HCT116 (cell line): ENCODE data around the gene HPN. TPM values are rescaled to one million over a fixed set of nuclear protein-coding genes. Genes with fewer than 3 reads are reported as not detected.

Experiments
- ATAC-seq: fragments of 200-7000 bp; cut with Tn5 transposase; 2 replicates; pipeline ENCODE4 v1.9.1; 2020; ENCODE audit warnings: mild to moderate bottlenecking, moderate library complexity
- BruUV-seq: library from RNA; stranded (reverse); fragments of 400-500 nt; replicated peaks from 2 replicates; lab custom pipeline; 2021; lab: Mats Ljungman, UMichigan
- CTCF ChIA-PET: fragments of 300-600 bp; sonication (Branson Sonifier 250); formaldehyde crosslinking; loops from one replicate; lab custom pipeline; 2021; ENCODE audit warnings: antibody characterized with exemption; lab: Charles Lee
- POLR2A ChIA-PET: fragments of 300-600, 350-600 bp; sonication (Branson Sonifier 250); formaldehyde crosslinking; loops from one replicate; lab custom pipeline; 2021; ENCODE audit warnings: antibody characterized with exemption; lab: Charles Lee
- RAD21 ChIA-PET, 2 experiments: fragments of 300-600 bp; sonication (Branson Sonifier 250); formaldehyde crosslinking; loops; one replicate each; lab custom pipeline; 2023; ENCODE audit warnings: low total read pairs in 2 of 2; ENCODE audit not compliant: uncharacterized antibody in 2 of 2, unreplicated experiment in 2 of 2, low non-redundant PET in 1 of 2; lab: Charles Lee
- DNase-seq: peaks from one replicate; pipeline ENCODE4 v3.0.0-alpha.2; 2010; ENCODE audit warnings: low read depth, low spot score
- H2AFZ ChIP-seq: fragments of 200-600 bp; shearing (Covaris generic), sonication (generic); 2 replicates; pipeline ENCODE4 v1.6.1; 2017; ENCODE audit warnings: low read depth, mixed run types, mixed read lengths, antibody characterized with exemption, low read length; ENCODE audit not compliant: poor library complexity, severe bottlenecking
- H3K27ac ChIP-seq: 2 replicates; pipeline ENCODE4 v1.5.1; 2012; ENCODE audit warnings: low read depth, low read length
- H3K27me3 ChIP-seq: fragments of 200-600 bp; sonication (generic); 2 replicates; pipeline ENCODE4 v1.6.1; 2016; ENCODE audit warnings: mixed run types, low read length, mixed read lengths; ENCODE audit not compliant: insufficient read depth
- H3K36me3 ChIP-seq, 2 experiments: fragments of 200-500 bp in 1 of 2; fragments of 200-600 bp in 1 of 2; sonication (Bioruptor generic) in 1 of 2; sonication (generic) in 1 of 2; 2 replicates each; pipeline versions ENCODE4 v1.5.1 to v1.6.1; 2014 to 2016; ENCODE audit warnings: low read length in 2 of 2, inconsistent platforms in 1 of 2, mixed read lengths in 1 of 2, mixed run types in 1 of 2; ENCODE audit not compliant: insufficient read depth in 2 of 2, control insufficient read depth in 1 of 2
- H3K4me1 ChIP-seq, 2 experiments: fragments of 200-600 bp in 1 of 2; sonication (generic) in 1 of 2; 2 replicates each; pipeline versions ENCODE4 v1.5.1 to v1.6.1; 2012 to 2017; ENCODE audit warnings: low read length in 2 of 2, inconsistent platforms in 1 of 2, mild to moderate bottlenecking in 1 of 2, mixed read lengths in 1 of 2, mixed run types in 1 of 2, moderate library complexity in 1 of 2; ENCODE audit not compliant: insufficient read depth in 2 of 2, control insufficient read depth in 1 of 2
- H3K4me2 ChIP-seq: fragments of 200-600 bp; sonication (generic); 2 replicates; pipeline ENCODE4 v1.6.1; 2017; ENCODE audit warnings: mixed run types, low read length, mixed read lengths
- H3K4me3 ChIP-seq, 2 experiments: fragments of 200-600 bp in 1 of 2; sonication (generic) in 1 of 2; replicated peaks in 1 of 2; 2 replicates each; pipeline ENCODE4 v1.5.1; 2011 to 2016; ENCODE audit warnings: low read length in 2 of 2, control low read depth in 1 of 2, low read depth in 1 of 2, mild to moderate bottlenecking in 1 of 2, mixed read lengths in 1 of 2, mixed run types in 1 of 2
- H3K79me2 ChIP-seq: fragments of 200-600 bp; sonication (generic); 2 replicates; pipeline ENCODE4 v1.6.1; 2017; ENCODE audit warnings: mild to moderate bottlenecking, mixed run types, low read length, moderate library complexity, mixed read lengths; ENCODE audit not compliant: insufficient read depth
- H3K9ac ChIP-seq: fragments of 200-600 bp; sonication (generic); 2 replicates; pipeline ENCODE4 v1.6.1; 2016; ENCODE audit warnings: low read length, mixed read lengths
- H3K9me2 ChIP-seq: fragments of 200-600 bp; sonication (generic), shearing (Covaris generic); 2 replicates; pipeline ENCODE4 v1.6.1; 2017; ENCODE audit warnings: mixed run types, mild to moderate bottlenecking, moderate library complexity; ENCODE audit not compliant: insufficient read depth
- H3K9me3 ChIP-seq, 2 experiments: fragments of 200-500 bp in 1 of 2; fragments of 200-600 bp in 1 of 2; sonication (Bioruptor generic) in 1 of 2; sonication (generic) in 1 of 2; 2 replicates each; pipeline ENCODE4 v1.6.1; 2014 to 2017; ENCODE audit warnings: low read length in 2 of 2, mixed read lengths in 2 of 2, inconsistent platforms in 1 of 2, low read depth in 1 of 2, mild to moderate bottlenecking in 1 of 2, mixed run types in 1 of 2, moderate library complexity in 1 of 2; ENCODE audit not compliant: control insufficient read depth in 1 of 2, insufficient read depth in 1 of 2
- H4K20me1 ChIP-seq: fragments of 200-600 bp; sonication (generic), shearing (Covaris generic); 2 replicates; pipeline ENCODE4 v1.6.1; 2017; ENCODE audit warnings: mixed run types, mild to moderate bottlenecking, moderate library complexity; ENCODE audit not compliant: insufficient read depth
- ATF3 ChIP-seq: IDR thresholded peaks from 2 replicates; pipeline ENCODE4 v1.6.1; 2012
- CBX3 ChIP-seq: IDR thresholded peaks from 2 replicates; pipeline ENCODE4 v1.6.1; 2012; ENCODE audit warnings: low read depth
- CEBPB ChIP-seq: IDR thresholded peaks from 2 replicates; pipeline ENCODE4 v1.6.1; 2012; ENCODE audit warnings: low read depth
- ELF1 ChIP-seq: IDR thresholded peaks from 2 replicates; pipeline ENCODE4 v1.6.1; 2012; ENCODE audit warnings: low read depth, borderline replicate concordance
- EZH2phosphoT487 ChIP-seq: fragments of 200-600 bp; IDR thresholded peaks from 2 replicates; pipeline ENCODE4 v1.6.1; 2018; ENCODE audit warnings: antibody characterized with exemption, borderline replicate concordance
- FOSL1 ChIP-seq: IDR thresholded peaks from 2 replicates; pipeline ENCODE4 v1.6.1; 2012; ENCODE audit warnings: low read depth
- MAX ChIP-seq: IDR thresholded peaks from 2 replicates; pipeline ENCODE4 v1.6.1; 2012
- POLR2A ChIP-seq: IDR thresholded peaks from 2 replicates; pipeline ENCODE4 v1.7.0; 2011; ENCODE audit warnings: borderline replicate concordance; ENCODE audit not compliant: insufficient read depth, insufficient read length; ENCODE audit errors: extremely low read depth
- POLR2AphosphoS5 ChIP-seq: IDR thresholded peaks from 2 replicates; pipeline ENCODE4 v1.6.1; 2011; ENCODE audit warnings: mild to moderate bottlenecking, low read depth, low read length, moderate library complexity
- RAD21 ChIP-seq: IDR thresholded peaks from 2 replicates; pipeline ENCODE4 v1.6.1; 2012; ENCODE audit warnings: low read depth, mild to moderate bottlenecking
- REST ChIP-seq: IDR thresholded peaks from 2 replicates; pipeline ENCODE4 v1.6.1; 2012; ENCODE audit warnings: low read depth
- SIN3A ChIP-seq: IDR thresholded peaks from 2 replicates; pipeline ENCODE4 v1.6.1; 2012; ENCODE audit warnings: low read depth
- SP1 ChIP-seq: IDR thresholded peaks from 2 replicates; pipeline ENCODE4 v1.6.1; 2012; ENCODE audit warnings: low read depth
- SRF ChIP-seq: IDR thresholded peaks from 2 replicates; pipeline ENCODE4 v1.6.1; 2012; ENCODE audit warnings: low read depth
- intact Hi-C: fragments of 100-400 bp; cut with micrococcal nuclease; formaldehyde crosslinking; loops from 2 replicates; pipeline ENCODE4 v1.10.0; 2022
- total RNA-seq: library from RNA; stranded (reverse); gene quantifications from one replicate; pipeline ENCODE4 v1.2.1, GENCODE V29; 2021; ENCODE audit not compliant: unreplicated experiment
- TF ChIP-seq, protein P1 (sequence below), 3 experiments: fragments of 200-600 bp in 1 of 3; sonication (generic) in 1 of 3; IDR thresholded peaks in 2 of 3; conservative IDR thresholded peaks in 1 of 3; 2 replicates each; pipeline ENCODE4 v1.5.1; 2012 to 2017; ENCODE audit warnings: low read depth in 2 of 3, low read length in 2 of 3, antibody characterized with exemption in 1 of 3, borderline replicate concordance in 1 of 3, control low read depth in 1 of 3, mild to moderate bottlenecking in 1 of 3, mixed read lengths in 1 of 3, mixed run types in 1 of 3, moderate library complexity in 1 of 3; ENCODE audit not compliant: insufficient read depth in 1 of 3

Gene HPN
- total RNA-seq, 1 experiment from 2014 or later: 0.32 TPM

GRCh38 chr19:35021016-35021415 lies 20.5 kb upstream of the HPN start:
- H4K20me1 ChIP-seq: no peaks in the 10 kb centered on the region
- no peak overlapping the region for H3K4me2 ChIP-seq
- H3K9me2 ChIP-seq: no peaks in the 10 kb centered on the region
- no peak overlapping the region for H3K27ac ChIP-seq
- H3K9me3 ChIP-seq: no peaks in the 10 kb centered on the region
- no peak for DNase-seq
- CTCF ChIA-PET: no interaction called here
- H2AFZ ChIP-seq: no peak overlapping the region
- peaks cover 18 to 32% of the 10 kb centered on the region in 2 experiments; a peak in 2 of 4 replicates for H3K36me3 ChIP-seq
- H3K79me2 ChIP-seq: no peaks in the 10 kb centered on the region
- no peak overlapping the region for H3K4me3 ChIP-seq
- no TSS peak for BruUV-seq
- ATAC-seq: no peak
- TF ChIP-seq CEBPB (no peak), ELF1 (no peak), SP1 (no peak), MAX (no peak), SRF (no peak), RAD21 (no peak), EZH2phosphoT487 (no peak), ATF3 (no peak), POLR2A (no peak), SIN3A (no peak), CBX3 (no peak), FOSL1 (no peak), REST (no peak), POLR2AphosphoS5 (no peak)
- TF ChIP-seq, protein P1, sequence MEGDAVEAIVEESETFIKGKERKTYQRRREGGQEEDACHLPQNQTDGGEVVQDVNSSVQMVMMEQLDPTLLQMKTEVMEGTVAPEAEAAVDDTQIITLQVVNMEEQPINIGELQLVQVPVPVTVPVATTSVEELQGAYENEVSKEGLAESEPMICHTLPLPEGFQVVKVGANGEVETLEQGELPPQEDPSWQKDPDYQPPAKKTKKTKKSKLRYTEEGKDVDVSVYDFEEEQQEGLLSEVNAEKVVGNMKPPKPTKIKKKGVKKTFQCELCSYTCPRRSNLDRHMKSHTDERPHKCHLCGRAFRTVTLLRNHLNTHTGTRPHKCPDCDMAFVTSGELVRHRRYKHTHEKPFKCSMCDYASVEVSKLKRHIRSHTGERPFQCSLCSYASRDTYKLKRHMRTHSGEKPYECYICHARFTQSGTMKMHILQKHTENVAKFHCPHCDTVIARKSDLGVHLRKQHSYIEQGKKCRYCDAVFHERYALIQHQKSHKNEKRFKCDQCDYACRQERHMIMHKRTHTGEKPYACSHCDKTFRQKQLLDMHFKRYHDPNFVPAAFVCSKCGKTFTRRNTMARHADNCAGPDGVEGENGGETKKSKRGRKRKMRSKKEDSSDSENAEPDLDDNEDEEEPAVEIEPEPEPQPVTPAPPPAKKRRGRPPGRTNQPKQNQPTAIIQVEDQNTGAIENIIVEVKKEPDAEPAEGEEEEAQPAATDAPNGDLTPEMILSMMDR (IDR thresholded peaks at IDR 0.05 in 2 of 3, conservative IDR thresholded peaks at IDR 0.05 in 1 of 3; ENCODE audit: borderline replicate concordance in 1 of 3, insufficient read depth in 1 of 3, low read depth in 2 of 3, low read length in 2 of 3): no peak
- TF ChIP-seq, all 23 proteins: peak for 0
- RAD21 ChIA-PET: no interaction called here
- POLR2A ChIA-PET: no interaction called here
- intact Hi-C loops: no loop called here
- no peaks in the 10 kb centered on the region for H3K4me1 ChIP-seq
- no peaks in the 10 kb centered on the region for H3K27me3 ChIP-seq
- no peak overlapping the region for H3K9ac ChIP-seq
